Smooth muscle cell of the umbilical artery (primary cell): ENCODE data around the gene ACTN1. TPM values are rescaled to one million over a fixed set of nuclear protein-coding genes. Genes with fewer than 3 reads are reported as not detected.

Experiments used
- total RNA-seq: library from RNA; depleted of rRNA; stranded (reverse); fragments of >200 nt; gene quantifications from 2 replicates; pipeline ENCODE4 v1.2.3, GENCODE V29; 2014

The ACTN1 gene
- total RNA-seq: 651 and 1,122 TPM in 2 replicates

DNA sequence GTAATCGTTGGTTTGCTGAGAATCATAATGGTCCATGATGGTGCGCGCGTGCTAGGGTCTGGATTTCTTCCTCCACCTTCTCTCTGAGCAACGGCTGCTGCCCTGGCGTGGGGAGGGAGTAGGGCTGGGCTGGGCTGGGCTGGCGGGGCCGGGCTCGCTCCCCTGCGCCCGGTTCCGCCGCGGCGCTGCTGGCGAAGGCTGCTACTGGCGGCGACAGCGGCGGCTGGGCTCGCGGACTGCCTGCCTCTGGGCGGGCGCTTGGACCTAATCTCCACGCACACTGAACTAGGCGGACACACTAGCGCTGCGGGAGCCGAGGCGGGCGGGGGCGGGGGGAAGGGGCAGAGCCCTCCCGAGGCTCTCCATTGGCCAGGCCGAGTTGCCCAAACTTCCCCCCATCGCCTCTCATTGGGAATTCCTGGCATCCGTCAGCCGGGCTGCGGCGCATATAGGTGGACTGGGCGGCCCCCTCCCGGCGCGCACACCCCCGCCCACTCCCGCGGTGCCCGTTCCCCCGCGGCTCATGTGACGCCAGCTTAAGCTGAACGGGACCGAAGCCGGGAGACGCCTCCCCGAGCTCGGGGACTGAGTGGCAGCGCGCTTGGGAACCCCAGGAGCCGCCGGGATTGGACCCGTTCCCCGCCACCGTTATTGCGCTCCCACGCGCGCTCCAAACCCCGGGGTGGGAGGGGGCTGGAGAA is at the start of gene ACTN1:
ACTN1 (minus strand) TSS at position 282 of the 701 bp plus-strand sequence; CDS start at position 36, 246 bp downstream.

Other genes with a start within 250 kb of the ACTN1 start
- gene ZFP36L1, start 186.2 kb downstream of the ACTN1 start, total RNA-seq: 102 and 167 TPM in 2 replicates
- gene DCAF5, start 173.8 kb upstream of the ACTN1 start, total RNA-seq: 18.7 and 19.4 TPM in 2 replicates
- 12.8 and 25.3 TPM in 2 replicates for gene EXD2, start 212.2 kb upstream of the ACTN1 start, total RNA-seq